COLO829 (cell line): ENCODE data around the gene FAM185A.
"Not testable (repeated sequence)": the region's sequence is repeated elsewhere in the genome, so short reads cannot be mapped to it uniquely, and the experiment has no call there.

ENCODE experiments used
- DNase-seq: peaks from one replicate; pipeline ENCODE4 v3.0.0; 2012; ENCODE audit warnings: low spot score

The FAM185A gene

GRCh38 chr7:102778663-102779062 is 29.9 kb downstream of the FAM185A start:
- not testable (repeated sequence) for DNase-seq

- DNase-seq: not testable (repeated sequence)
These were observed 32.1 kb downstream of the FAM185A start for GRCh38 chr7:102780926-102781325.

- DNase-seq: not testable (repeated sequence)
These were observed 40.0 kb downstream of the FAM185A start for GRCh38 chr7:102788770-102789169.

- not testable (repeated sequence) for DNase-seq
These were observed 41.7 kb downstream of the FAM185A start for GRCh38 chr7:102790364-102791100.

GRCh38 chr7:102791367-102791766 is 42.6 kb downstream of the FAM185A start:
- not testable (repeated sequence) for DNase-seq

- not testable (repeated sequence) for DNase-seq
These were observed 43.0 kb downstream of the FAM185A start for GRCh38 chr7:102791831-102792230.

- DNase-seq: not testable (repeated sequence)
These were observed 45.8 kb downstream of the FAM185A start for GRCh38 chr7:102794567-102794966.

- not testable (repeated sequence) for DNase-seq
These were observed 47.3 kb downstream of the FAM185A start for GRCh38 chr7:102795987-102796595.

GRCh38 chr7:102806613-102807012 is 57.8 kb downstream of the FAM185A start:
- no peak for DNase-seq

GRCh38 chr7:102810916-102811315 is 62.1 kb downstream of the FAM185A start:
- no peak for DNase-seq

GRCh38 chr7:102811942-102812678 is 63.3 kb downstream of the FAM185A start:
- no peak for DNase-seq

- no peak for DNase-seq
These were observed 64.6 kb downstream of the FAM185A start for GRCh38 chr7:102813191-102814024.

- peak; percentile 59 for DNase-seq
These were observed 65.2 kb downstream of the FAM185A start for GRCh38 chr7:102814025-102814471.

- DNase-seq: no peak
These were observed 69.1 kb downstream of the FAM185A start for GRCh38 chr7:102817616-102818573.

GRCh38 chr7:102819151-102819550 is 70.4 kb downstream of the FAM185A start:
- DNase-seq: peak; percentile 90

- DNase-seq: no peak
These were observed 73.4 kb downstream of the FAM185A start for GRCh38 chr7:102821994-102822747.

- DNase-seq: no peak
These were observed 74.8 kb downstream of the FAM185A start for GRCh38 chr7:102823390-102824119.

- DNase-seq: no peak
These were observed 79.5 kb downstream of the FAM185A start for GRCh38 chr7:102828286-102828685.

- DNase-seq: no peak
These were observed 80.3 kb downstream of the FAM185A start for GRCh38 chr7:102829075-102829474.
